PFSK-1 (cell line): ENCODE measurements around the gene NGFR.

Experiments
- FOXP2 ChIP-seq: optimal IDR thresholded peaks from 2 replicates; pipeline ENCODE3; 2011; ENCODE audit warnings: borderline replicate concordance, control low read depth, inconsistent platforms; ENCODE audit not compliant: insufficient read depth; ENCODE audit errors: extremely low read length, extremely low read depth
- POLR2AphosphoS5 ChIP-seq: IDR thresholded peaks from 2 replicates; pipeline ENCODE4 v1.6.1; 2012; ENCODE audit warnings: low read depth, mild to moderate bottlenecking, control low read depth, low read length, moderate library complexity
- SIN3A ChIP-seq: IDR thresholded peaks from 2 replicates; pipeline ENCODE4 v1.6.1; 2012; ENCODE audit warnings: mild to moderate bottlenecking, low read length, moderate library complexity, borderline replicate concordance; ENCODE audit not compliant: insufficient read depth
- TAF1 ChIP-seq: IDR thresholded peaks from 2 replicates; pipeline ENCODE4 v1.6.1; 2012; ENCODE audit warnings: low read length, control low read depth, borderline replicate concordance; ENCODE audit not compliant: insufficient read depth
- TF ChIP-seq, protein P1 (sequence below), 2 experiments: IDR thresholded peaks; 2 replicates each; pipeline versions ENCODE4 v1.6.1 to v1.8.0; 2011 to 2012; ENCODE audit warnings: low read depth in 2 of 2, low read length in 2 of 2, control low read depth in 1 of 2, inconsistent platforms in 1 of 2, mild to moderate bottlenecking in 1 of 2, moderate library complexity in 1 of 2; ENCODE audit not compliant: insufficient read depth in 1 of 2

DNA sequence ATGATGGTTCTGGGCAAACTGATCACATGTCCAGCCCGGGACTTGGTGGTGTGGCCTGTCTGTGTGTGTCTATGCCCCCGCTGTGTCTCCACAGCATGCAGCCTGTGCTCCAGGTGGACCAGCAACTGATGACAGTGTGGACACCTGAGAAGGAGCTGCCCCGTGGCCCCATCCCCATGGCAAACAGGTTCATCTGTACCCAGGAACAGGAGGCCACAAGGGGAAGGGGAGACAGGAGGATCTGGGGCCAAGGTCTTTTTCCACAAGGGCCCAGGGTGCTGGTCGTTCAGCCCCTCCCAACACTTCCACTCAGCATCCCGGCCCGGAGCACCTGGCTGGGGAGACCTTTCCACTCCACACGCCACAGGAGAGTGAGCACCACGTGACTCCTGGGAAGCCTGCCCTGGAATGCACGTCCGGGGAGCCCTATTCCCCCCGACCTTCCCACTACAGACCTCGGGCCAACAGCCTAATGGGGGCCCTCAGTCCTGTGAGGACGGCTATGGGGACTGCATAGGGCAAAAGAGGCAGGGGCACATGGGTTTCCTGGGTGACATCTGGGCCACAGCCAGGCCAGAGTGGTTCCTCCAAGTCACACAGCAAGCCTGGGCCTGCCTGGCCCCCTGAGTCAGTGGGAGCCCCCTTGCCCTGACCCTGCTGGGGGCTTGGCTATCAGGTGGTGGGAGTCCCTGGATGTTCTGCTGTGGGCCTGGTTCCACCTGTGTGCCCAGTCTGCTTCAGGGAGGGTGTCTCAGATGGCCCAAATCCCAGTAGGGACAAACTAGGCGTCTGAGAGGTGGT, 59.8 kb downstream of the NGFR start:
- TF ChIP-seq TAF1, result no peak
- no peak for TF ChIP-seq FOXP2
- TF ChIP-seq, protein P1, sequence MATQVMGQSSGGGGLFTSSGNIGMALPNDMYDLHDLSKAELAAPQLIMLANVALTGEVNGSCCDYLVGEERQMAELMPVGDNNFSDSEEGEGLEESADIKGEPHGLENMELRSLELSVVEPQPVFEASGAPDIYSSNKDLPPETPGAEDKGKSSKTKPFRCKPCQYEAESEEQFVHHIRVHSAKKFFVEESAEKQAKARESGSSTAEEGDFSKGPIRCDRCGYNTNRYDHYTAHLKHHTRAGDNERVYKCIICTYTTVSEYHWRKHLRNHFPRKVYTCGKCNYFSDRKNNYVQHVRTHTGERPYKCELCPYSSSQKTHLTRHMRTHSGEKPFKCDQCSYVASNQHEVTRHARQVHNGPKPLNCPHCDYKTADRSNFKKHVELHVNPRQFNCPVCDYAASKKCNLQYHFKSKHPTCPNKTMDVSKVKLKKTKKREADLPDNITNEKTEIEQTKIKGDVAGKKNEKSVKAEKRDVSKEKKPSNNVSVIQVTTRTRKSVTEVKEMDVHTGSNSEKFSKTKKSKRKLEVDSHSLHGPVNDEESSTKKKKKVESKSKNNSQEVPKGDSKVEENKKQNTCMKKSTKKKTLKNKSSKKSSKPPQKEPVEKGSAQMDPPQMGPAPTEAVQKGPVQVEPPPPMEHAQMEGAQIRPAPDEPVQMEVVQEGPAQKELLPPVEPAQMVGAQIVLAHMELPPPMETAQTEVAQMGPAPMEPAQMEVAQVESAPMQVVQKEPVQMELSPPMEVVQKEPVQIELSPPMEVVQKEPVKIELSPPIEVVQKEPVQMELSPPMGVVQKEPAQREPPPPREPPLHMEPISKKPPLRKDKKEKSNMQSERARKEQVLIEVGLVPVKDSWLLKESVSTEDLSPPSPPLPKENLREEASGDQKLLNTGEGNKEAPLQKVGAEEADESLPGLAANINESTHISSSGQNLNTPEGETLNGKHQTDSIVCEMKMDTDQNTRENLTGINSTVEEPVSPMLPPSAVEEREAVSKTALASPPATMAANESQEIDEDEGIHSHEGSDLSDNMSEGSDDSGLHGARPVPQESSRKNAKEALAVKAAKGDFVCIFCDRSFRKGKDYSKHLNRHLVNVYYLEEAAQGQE (IDR thresholded peaks at IDR 0.05; ENCODE audit: insufficient read depth in 1 of 2, low read depth in 2 of 2, low read length in 2 of 2), result no peak
- no peak for TF ChIP-seq POLR2AphosphoS5
- TF ChIP-seq SIN3A, result no peak
